GM12878 (cell line): ENCODE data around the gene CLDN9. TPM values are rescaled to one million over a fixed set of nuclear protein-coding genes. Genes with fewer than 3 reads are reported as not detected.

Source experiments
- BCL11A ChIP-seq: IDR thresholded peaks from 2 replicates; pipeline ENCODE4 v1.6.1; 2011; ENCODE audit warnings: low read depth, low read length
- BCL3 ChIP-seq: IDR thresholded peaks from 2 replicates; pipeline ENCODE4 v1.6.1; 2011; ENCODE audit warnings: borderline replicate concordance, low read depth, mild to moderate bottlenecking, moderate library complexity, low read length; ENCODE audit not compliant: insufficient read depth, poor library complexity, severe bottlenecking
- EGR1 ChIP-seq, 2 experiments: IDR thresholded peaks; 1 replicate in 1 of 2; 2 replicates in 1 of 2; pipeline ENCODE4 v1.6.1; 2011 to 2012; ENCODE audit warnings: low read depth in 2 of 2, low read length in 2 of 2, borderline replicate concordance in 1 of 2, mild to moderate bottlenecking in 1 of 2, moderate library complexity in 1 of 2
- ESRRA ChIP-seq: IDR thresholded peaks from 2 replicates; pipeline ENCODE4 v1.6.1; 2012; ENCODE audit warnings: mild to moderate bottlenecking, low read length, improper control_type of control experiment
- FOXM1 ChIP-seq: IDR thresholded peaks from 2 replicates; pipeline ENCODE4 v1.6.1; 2012; ENCODE audit warnings: low read depth, mild to moderate bottlenecking, inconsistent platforms, low read length, moderate library complexity
- GABPA ChIP-seq: IDR thresholded peaks from 2 replicates; pipeline ENCODE4 v1.6.1; 2014; ENCODE audit warnings: antibody characterized with exemption, low read depth, mild to moderate bottlenecking, inconsistent platforms
- HDAC2 ChIP-seq: fragments of 200-600 bp; sonication (generic); IDR thresholded peaks from 2 replicates; pipeline ENCODE4 v1.6.1; 2017
- KDM1A ChIP-seq: fragments of 200-600 bp; sonication (generic); IDR thresholded peaks from 2 replicates; pipeline ENCODE4 v1.6.1; 2016; ENCODE audit warnings: borderline replicate concordance
- NKRF ChIP-seq: fragments of 450-650 bp; conservative IDR thresholded peaks from 2 replicates; pipeline ENCODE4 v1.6.1; 2017; ENCODE audit warnings: mild to moderate bottlenecking, moderate library complexity
- POLR2AphosphoS2 ChIP-seq: IDR thresholded peaks from 2 replicates; pipeline ENCODE4 v1.6.1; 2011; ENCODE audit warnings: low read depth, mild to moderate bottlenecking, low read length, improper control_type of control experiment, moderate library complexity
- RB1 ChIP-seq: fragments of 450-650 bp; formaldehyde crosslinking; IDR thresholded peaks from 2 replicates; pipeline ENCODE4 v1.6.1; 2017; ENCODE audit warnings: mild to moderate bottlenecking, borderline replicate concordance
- ZNF207 ChIP-seq: fragments of 450-650 bp; IDR thresholded peaks from 2 replicates; pipeline ENCODE4 v1.6.1; 2014; ENCODE audit warnings: antibody characterized with exemption, mild to moderate bottlenecking, borderline replicate concordance
- ZNF24 ChIP-seq: fragments of 450-650 bp; IDR thresholded peaks from 2 replicates; pipeline ENCODE4 v1.6.1; 2017; ENCODE audit warnings: antibody characterized with exemption, mild to moderate bottlenecking
- ZNF592 ChIP-seq: fragments of 450-650 bp; IDR thresholded peaks from 2 replicates; pipeline ENCODE4 v1.6.1; 2017; ENCODE audit warnings: mild to moderate bottlenecking, moderate library complexity
- ZNF687 ChIP-seq: fragments of 450-650 bp; IDR thresholded peaks from 2 replicates; pipeline ENCODE4 v1.6.1; 2017; ENCODE audit warnings: mild to moderate bottlenecking, moderate library complexity
- polyA plus RNA-seq, 11 experiments: library from polyadenylated mRNA; depleted of rRNA in 4 of 11; unstranded in 6 of 11; stranded (reverse) in 5 of 11; fragments of >200 nt; fragmentation: Nextera tagmentation in 4 of 11; fragmentation: Illumina TruSeq in 1 of 11; extraction: Ambion mirVana in 4 of 11; extraction: Trizol in 1 of 11; gene quantifications; 1 replicate in 1 of 11; 2 replicates in 10 of 11; pipeline versions ENCODE4 v1.2.1 to v1.2.3, GENCODE V29; 2011 to 2016; ENCODE audit warnings: inconsistent platforms in 2 of 11, missing spikeins in 2 of 11, low read depth in 1 of 11
- total RNA-seq, 4 experiments: library from RNA; depleted of rRNA in 3 of 4; stranded (reverse); fragments of >200 nt in 3 of 4; fragmentation: Illumina TruSeq in 1 of 4; extraction: Trizol in 1 of 4; gene quantifications; 2 replicates each; pipeline versions ENCODE4 v1.2.1 to v1.2.3, GENCODE V29; 2013 to 2021
- TF ChIP-seq, protein P1 (sequence below): IDR thresholded peaks from 2 replicates; pipeline ENCODE4 v1.6.1; 2012; ENCODE audit warnings: low read length, inconsistent platforms

Gene CLDN9
- total and polyA plus RNA-seq, 10 of the 15 experiments (the other 5 are each of a cell fraction or from before 2014, with no cell fraction given): not detected

GRCh38 chr16:3059041-3059722 is 46.5 kb downstream of the CLDN9 start (continued):
- TF ChIP-seq, protein P1, sequence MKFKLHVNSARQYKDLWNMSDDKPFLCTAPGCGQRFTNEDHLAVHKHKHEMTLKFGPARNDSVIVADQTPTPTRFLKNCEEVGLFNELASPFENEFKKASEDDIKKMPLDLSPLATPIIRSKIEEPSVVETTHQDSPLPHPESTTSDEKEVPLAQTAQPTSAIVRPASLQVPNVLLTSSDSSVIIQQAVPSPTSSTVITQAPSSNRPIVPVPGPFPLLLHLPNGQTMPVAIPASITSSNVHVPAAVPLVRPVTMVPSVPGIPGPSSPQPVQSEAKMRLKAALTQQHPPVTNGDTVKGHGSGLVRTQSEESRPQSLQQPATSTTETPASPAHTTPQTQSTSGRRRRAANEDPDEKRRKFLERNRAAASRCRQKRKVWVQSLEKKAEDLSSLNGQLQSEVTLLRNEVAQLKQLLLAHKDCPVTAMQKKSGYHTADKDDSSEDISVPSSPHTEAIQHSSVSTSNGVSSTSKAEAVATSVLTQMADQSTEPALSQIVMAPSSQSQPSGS: no peak
- TF ChIP-seq ESRRA (no peak), ZNF207 (no peak), GABPA (no peak), HDAC2 (no peak), ZNF592 (peak; percentile 87), KDM1A (no peak), ZNF687 (peak; percentile 60; the same call in 1 of the 2 replicates), EGR1 (IDR thresholded peaks at IDR 0.05; ENCODE audit: borderline replicate concordance in 1 of 2, low read depth in 2 of 2, low read length in 2 of 2) (peak in 1 of 2 experiments; percentile 63; a peak in 2 of 3 replicates), ZNF24 (peak; percentile 44; the same call in 1 of the 2 replicates), RB1 (peak; percentile 72; the same call in 1 of the 2 replicates), NKRF (peak; percentile 55), BCL11A (no peak), BCL3 (no peak), FOXM1 (no peak), POLR2AphosphoS2 (no peak)
